Epithelial cell of esophagus (primary cell): ENCODE data around the gene PPARGC1A.

Experiments used
- DNase-seq: peaks from one replicate; pipeline ENCODE4 v3.0.0; 2010; ENCODE audit warnings: low read depth
- H3K4me3 ChIP-seq: 2 replicates; pipeline ENCODE4 v1.5.1; 2011; ENCODE audit warnings: mild to moderate bottlenecking, low read length, control low read depth
- TF ChIP-seq, protein P1 (sequence below): IDR thresholded peaks from 2 replicates; pipeline ENCODE4 v1.5.1; 2011; ENCODE audit warnings: low read depth, mild to moderate bottlenecking, low read length, control low read depth, inconsistent platforms; ENCODE audit not compliant: insufficient read depth; ENCODE audit errors: missing control alignments

The PPARGC1A gene, protein sequence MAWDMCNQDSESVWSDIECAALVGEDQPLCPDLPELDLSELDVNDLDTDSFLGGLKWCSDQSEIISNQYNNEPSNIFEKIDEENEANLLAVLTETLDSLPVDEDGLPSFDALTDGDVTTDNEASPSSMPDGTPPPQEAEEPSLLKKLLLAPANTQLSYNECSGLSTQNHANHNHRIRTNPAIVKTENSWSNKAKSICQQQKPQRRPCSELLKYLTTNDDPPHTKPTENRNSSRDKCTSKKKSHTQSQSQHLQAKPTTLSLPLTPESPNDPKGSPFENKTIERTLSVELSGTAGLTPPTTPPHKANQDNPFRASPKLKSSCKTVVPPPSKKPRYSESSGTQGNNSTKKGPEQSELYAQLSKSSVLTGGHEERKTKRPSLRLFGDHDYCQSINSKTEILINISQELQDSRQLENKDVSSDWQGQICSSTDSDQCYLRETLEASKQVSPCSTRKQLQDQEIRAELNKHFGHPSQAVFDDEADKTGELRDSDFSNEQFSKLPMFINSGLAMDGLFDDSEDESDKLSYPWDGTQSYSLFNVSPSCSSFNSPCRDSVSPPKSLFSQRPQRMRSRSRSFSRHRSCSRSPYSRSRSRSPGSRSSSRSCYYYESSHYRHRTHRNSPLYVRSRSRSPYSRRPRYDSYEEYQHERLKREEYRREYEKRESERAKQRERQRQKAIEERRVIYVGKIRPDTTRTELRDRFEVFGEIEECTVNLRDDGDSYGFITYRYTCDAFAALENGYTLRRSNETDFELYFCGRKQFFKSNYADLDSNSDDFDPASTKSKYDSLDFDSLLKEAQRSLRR

GRCh38 chr4:23889814-23890341, at the start of gene PPARGC1A:
TSS of gene PPARGC1A (minus strand) at chr4:23890047. CDS start at chr4:23889957, 90 bp downstream.
- peak; percentile 40 for DNase-seq
- peak within 1 kb of the TSS; percentile 44 for H3K4me3 ChIP-seq
- TF ChIP-seq, protein P1, sequence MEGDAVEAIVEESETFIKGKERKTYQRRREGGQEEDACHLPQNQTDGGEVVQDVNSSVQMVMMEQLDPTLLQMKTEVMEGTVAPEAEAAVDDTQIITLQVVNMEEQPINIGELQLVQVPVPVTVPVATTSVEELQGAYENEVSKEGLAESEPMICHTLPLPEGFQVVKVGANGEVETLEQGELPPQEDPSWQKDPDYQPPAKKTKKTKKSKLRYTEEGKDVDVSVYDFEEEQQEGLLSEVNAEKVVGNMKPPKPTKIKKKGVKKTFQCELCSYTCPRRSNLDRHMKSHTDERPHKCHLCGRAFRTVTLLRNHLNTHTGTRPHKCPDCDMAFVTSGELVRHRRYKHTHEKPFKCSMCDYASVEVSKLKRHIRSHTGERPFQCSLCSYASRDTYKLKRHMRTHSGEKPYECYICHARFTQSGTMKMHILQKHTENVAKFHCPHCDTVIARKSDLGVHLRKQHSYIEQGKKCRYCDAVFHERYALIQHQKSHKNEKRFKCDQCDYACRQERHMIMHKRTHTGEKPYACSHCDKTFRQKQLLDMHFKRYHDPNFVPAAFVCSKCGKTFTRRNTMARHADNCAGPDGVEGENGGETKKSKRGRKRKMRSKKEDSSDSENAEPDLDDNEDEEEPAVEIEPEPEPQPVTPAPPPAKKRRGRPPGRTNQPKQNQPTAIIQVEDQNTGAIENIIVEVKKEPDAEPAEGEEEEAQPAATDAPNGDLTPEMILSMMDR: no peak

- TF ChIP-seq, protein P1: no peak
- DNase-seq: no peak
- H3K4me3 ChIP-seq: no peak overlapping the region
These were observed 48.9 kb upstream of the PPARGC1A start for GRCh38 chr4:23938796-23939195.

DNA sequence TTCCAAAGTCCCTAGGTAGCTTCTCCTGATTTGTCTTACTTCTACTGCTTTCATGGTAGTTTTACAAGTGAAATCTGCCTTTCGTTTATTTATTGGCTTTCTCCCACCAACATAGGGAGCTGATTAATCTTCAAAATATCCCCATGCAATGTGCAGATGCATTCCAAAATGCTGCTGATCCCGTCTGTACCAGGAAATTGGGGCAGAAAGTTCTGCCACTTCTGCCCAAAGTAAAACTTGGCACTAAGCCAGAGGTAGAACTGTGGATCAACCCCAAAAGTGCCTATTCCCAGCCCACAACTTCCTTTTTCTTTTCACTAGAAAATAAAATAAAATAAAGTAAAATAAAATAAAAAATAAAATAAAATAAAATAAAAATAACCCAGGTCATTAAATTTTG, 47.3 kb upstream of the PPARGC1A start:
- TF ChIP-seq, protein P1: no peak
- no peak overlapping the region for H3K4me3 ChIP-seq
- DNase-seq: no peak

- DNase-seq: peak; percentile 50
- TF ChIP-seq, protein P1: peak; percentile 32
- no peak overlapping the region for H3K4me3 ChIP-seq
These were observed 45.1 kb upstream of the PPARGC1A start for GRCh38 chr4:23934915-23935314.

DNA sequence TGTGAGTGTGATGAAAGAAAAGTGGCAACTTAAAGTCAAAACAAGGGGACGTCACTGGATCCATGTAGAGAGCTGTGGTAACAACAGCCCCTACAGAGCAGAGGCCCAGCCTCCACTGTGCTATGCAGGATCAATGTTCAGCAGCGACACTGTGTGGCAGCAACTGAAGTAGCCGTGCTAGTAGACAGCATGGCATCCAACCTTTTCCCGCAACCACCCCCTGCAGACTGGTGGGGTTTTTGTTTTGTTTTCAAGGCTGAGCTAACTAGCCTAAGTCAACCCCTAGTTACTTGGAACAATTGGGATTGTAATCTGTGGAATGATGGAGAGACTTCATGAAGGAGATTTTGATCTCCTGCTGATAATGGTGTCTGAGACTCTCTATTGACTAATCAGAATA, 44.4 kb upstream of the PPARGC1A start:
- TF ChIP-seq, protein P1: no peak
- no peak for DNase-seq
- no peak overlapping the region for H3K4me3 ChIP-seq

- peak; percentile 23 for DNase-seq
- TF ChIP-seq, protein P1: peak; percentile 78
- H3K4me3 ChIP-seq: no peak overlapping the region
These were observed 43.1 kb upstream of the PPARGC1A start for GRCh38 chr4:23932901-23933308.
